ENCODE data around the gene ALKBH4.
A peak's percentile ranks its signal among the peaks of the same experiment; 100 is the strongest.
"Not testable (repeated sequence)": the region's sequence is repeated elsewhere in the genome, so short reads cannot be mapped to it uniquely, and the experiment has no call there.

ALKBH4 gene

GRCh38 chr7:102454932-102455331, 9.7 kb downstream of the ALKBH4 start:
- DNase-seq (ENCODE audit: low spot score), result not testable (repeated sequence)

- DNase-seq (ENCODE audit: low spot score), result no peak
Observed at GRCh38 chr7:102454468-102454867, 10.2 kb downstream of the ALKBH4 start.

GRCh38 chr7:102453319-102453718, 11.3 kb downstream of the ALKBH4 start:
- no peak for DNase-seq (ENCODE audit: low spot score)

GRCh38 chr7:102452451-102452850, 12.2 kb downstream of the ALKBH4 start:
- no peak for DNase-seq (ENCODE audit: low spot score)

- DNase-seq (ENCODE audit: low spot score), result no peak
Observed at GRCh38 chr7:102451371-102452054, 13.2 kb downstream of the ALKBH4 start.

GRCh38 chr7:102450242-102450641, 14.4 kb downstream of the ALKBH4 start:
- DNase-seq (ENCODE audit: low spot score), result peak; percentile 69

GRCh38 chr7:102449136-102449535, 15.5 kb downstream of the ALKBH4 start:
- no peak for DNase-seq (ENCODE audit: low spot score)

- DNase-seq (ENCODE audit: low spot score), result no peak
Observed at GRCh38 chr7:102447311-102447710, 17.4 kb downstream of the ALKBH4 start.

GRCh38 chr7:102446387-102447156, 18.1 kb downstream of the ALKBH4 start:
- DNase-seq (ENCODE audit: low spot score), result no peak

GRCh38 chr7:102445674-102446071, 19.0 kb downstream of the ALKBH4 start:
- DNase-seq (ENCODE audit: low spot score), result no peak

- no peak for DNase-seq (ENCODE audit: low spot score)
Observed at GRCh38 chr7:102444961-102445673, 19.5 kb downstream of the ALKBH4 start.

- peak; percentile 14 for DNase-seq (ENCODE audit: low spot score)
Observed at GRCh38 chr7:102439963-102440795, 24.5 kb downstream of the ALKBH4 start.

GRCh38 chr7:102436118-102436517, 28.5 kb downstream of the ALKBH4 start:
- no peak for DNase-seq (ENCODE audit: low spot score)

- peak; percentile 52 for DNase-seq (ENCODE audit: low spot score)
Observed at GRCh38 chr7:102434039-102434486, 30.6 kb downstream of the ALKBH4 start.

GRCh38 chr7:102433219-102434038, 31.2 kb downstream of the ALKBH4 start, which contains the start of gene ORAI2:
Gene ORAI2, plus strand, starts transcription at chr7:102433575. Its CDS starts 5,382 bp downstream, at chr7:102438957.
- DNase-seq (ENCODE audit: low spot score), result peak; percentile 97

GRCh38 chr7:102432442-102433218, 32.0 kb downstream of the ALKBH4 start:
- DNase-seq (ENCODE audit: low spot score), result no peak

GRCh38 chr7:102431617-102432298, 32.9 kb downstream of the ALKBH4 start:
- DNase-seq (ENCODE audit: low spot score), result peak; percentile 51

GRCh38 chr7:102429141-102429899, 35.3 kb downstream of the ALKBH4 start:
- DNase-seq (ENCODE audit: low spot score), result no peak

- DNase-seq (ENCODE audit: low spot score), result no peak
Observed at GRCh38 chr7:102427019-102427405, 37.7 kb downstream of the ALKBH4 start.

All from D341Med (cell line).